Common myeloid progenitor, CD34-positive (primary cell): ENCODE data around the gene MDK.
"Not testable (repeated sequence)": the region's sequence is repeated elsewhere in the genome, so short reads cannot be mapped to it uniquely, and the experiment has no call there.

Source experiments
- CTCF ChIA-PET: fragments of 350-600 bp; sonication (Branson Sonifier 250); formaldehyde crosslinking; loops from one replicate; lab custom pipeline; 2021; ENCODE audit warnings: antibody characterized with exemption; lab: Charles Lee
- POLR2A ChIA-PET: fragments of 350-600 bp; sonication (Branson Sonifier 250); formaldehyde crosslinking; loops from one replicate; lab custom pipeline; 2021; ENCODE audit warnings: antibody characterized with exemption; lab: Charles Lee
- DNase-seq, 3 donors: peaks; one replicate each; pipeline versions ENCODE4 v3.0.0 to v3.0.0-alpha.2; 2013
- H3K27ac ChIP-seq, 2 experiments: 1 replicate in 1 of 2; 2 replicates in 1 of 2; pipeline ENCODE4 v1.7.0; 2013; ENCODE audit warnings: inconsistent platforms in 2 of 2, low read length in 2 of 2, mild to moderate bottlenecking in 2 of 2, low read depth in 1 of 2, moderate library complexity in 1 of 2; ENCODE audit not compliant: severe bottlenecking in 2 of 2, insufficient read depth in 1 of 2, poor library complexity in 1 of 2
- H3K27me3 ChIP-seq, 5 experiments: replicated peaks in 2 of 5; 1 replicate in 3 of 5; 2 replicates in 2 of 5; pipeline versions ENCODE4 v1.6.1 to v1.7.0; 2013; ENCODE audit warnings: low read length in 4 of 5, mild to moderate bottlenecking in 2 of 5, moderate library complexity in 2 of 5, inconsistent platforms in 1 of 5; ENCODE audit not compliant: insufficient read depth in 5 of 5, control insufficient read depth in 4 of 5
- H3K36me3 ChIP-seq, 4 experiments: 1 replicate in 2 of 4; 2 replicates in 2 of 4; pipeline versions ENCODE4 v1.6.1 to v1.7.0; 2013; ENCODE audit warnings: low read length in 3 of 4, control low read depth in 1 of 4, mild to moderate bottlenecking in 1 of 4; ENCODE audit not compliant: control insufficient read depth in 4 of 4, insufficient read depth in 4 of 4
- H3K4me1 ChIP-seq, 4 experiments: 1 replicate in 3 of 4; 2 replicates in 1 of 4; pipeline versions ENCODE4 v1.6.1 to v1.7.1; 2013; ENCODE audit warnings: low read length in 3 of 4, mild to moderate bottlenecking in 3 of 4, control low read depth in 1 of 4, inconsistent platforms in 1 of 4, moderate library complexity in 1 of 4; ENCODE audit not compliant: control insufficient read depth in 4 of 4, insufficient read depth in 4 of 4; ENCODE audit errors: control extremely low read depth in 1 of 4
- H3K4me3 ChIP-seq, 7 experiments: 1 replicate in 4 of 7; 2 replicates in 3 of 7; pipeline versions ENCODE4 v1.5.1 to v1.7.0; 2013; ENCODE audit warnings: mild to moderate bottlenecking in 7 of 7, low read length in 6 of 7, moderate library complexity in 6 of 7, inconsistent platforms in 2 of 7, low read depth in 2 of 7, control low read depth in 1 of 7; ENCODE audit not compliant: insufficient read depth in 4 of 7, control insufficient read depth in 1 of 7; ENCODE audit errors: extremely low read depth in 1 of 7
- H3K9me3 ChIP-seq, 5 experiments: 1 replicate in 4 of 5; 2 replicates in 1 of 5; pipeline versions ENCODE4 v1.6.1 to v1.7.1; 2013; ENCODE audit warnings: low read length in 4 of 5, mild to moderate bottlenecking in 2 of 5, inconsistent platforms in 1 of 5, low read depth in 1 of 5, moderate library complexity in 1 of 5; ENCODE audit not compliant: control insufficient read depth in 4 of 5, insufficient read depth in 2 of 5; ENCODE audit errors: control extremely low read depth in 1 of 5
- WGBS: methylation state at CpG from one replicate; pipeline ENCODE4 v1.1.5; 2013; ENCODE audit not compliant: insufficient coverage; 5-methylcytosine and 5-hydroxymethylcytosine counted together

The MDK gene

DNA sequence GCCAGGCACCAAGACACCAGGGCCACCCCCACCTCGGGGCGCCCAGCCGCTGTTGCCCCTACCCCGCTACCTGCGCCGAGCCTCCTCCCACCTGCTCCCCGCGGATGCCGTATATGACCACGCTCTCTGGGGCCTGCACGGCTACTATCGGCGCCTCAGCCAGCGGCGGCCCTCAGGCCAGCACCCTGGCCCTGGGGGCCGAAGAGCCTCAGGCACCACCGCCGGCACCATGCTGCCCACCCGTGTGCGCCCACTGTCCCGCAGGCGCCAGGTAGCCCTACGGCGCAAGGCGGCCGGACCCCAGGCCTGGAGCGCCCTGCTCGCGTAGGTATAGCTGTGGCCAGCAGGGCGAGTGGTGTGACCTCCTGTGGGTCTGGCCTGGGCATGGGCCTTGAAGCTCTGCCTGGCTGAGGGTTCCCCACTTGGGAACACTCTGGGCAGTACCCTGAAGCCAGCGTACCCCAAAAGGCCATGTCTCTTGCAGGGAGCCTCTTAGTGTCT is 14.8 kb upstream of the MDK start:
- Histone ChIP-seq H3K27me3 (no peaks in the 10 kb centered on the region), H3K4me1 (peaks cover 0 to 48% (median 39%) of the 10 kb centered on the region in 4 experiments), H3K9me3 (no peaks in the 10 kb centered on the region), H3K4me3 (no peak overlapping the region), H3K36me3 (peaks cover 9 to 82% (median 47%) of the 10 kb centered on the region in 4 experiments), H3K27ac (no peak overlapping the region)
- peak in 1 of 3 donors; percentile 39 for DNase-seq
- WGBS: 98% methylated on average over 28 of the region's 31 CpGs
- CTCF ChIA-PET: interaction anchor here (0.7 to 42.2 kb wide), 6 partner anchors 5 to 128 kb away, joined by 3 to 1037 read pairs (median 10); partner anchors contain the start of genes DGKZ and MDK
- POLR2A ChIA-PET: interaction anchor here (1.5 kb wide), 1 partner anchor 10 kb away, joined by 3 read pairs; no protein-coding TSS in a partner anchor

GRCh38 chr11:46367244-46367915 is 14.1 kb upstream of the MDK start:
- POLR2A ChIA-PET: interaction anchor here (1.5 kb wide), 1 partner anchor 11 kb away, joined by 3 read pairs; no protein-coding TSS in a partner anchor

GRCh38 chr11:46367916-46368267 is 13.6 kb upstream of the MDK start:
- no peak for DNase-seq
- Histone ChIP-seq H3K36me3 (peaks cover 15 to 87% (median 56%) of the 10 kb centered on the region in 4 experiments), H3K4me3 (no peak overlapping the region), H3K27ac (no peak overlapping the region), H3K27me3 (no peaks in the 10 kb centered on the region), H3K4me1 (peaks cover 0 to 36% (median 27%) of the 10 kb centered on the region in 4 experiments), H3K9me3 (no peaks in the 10 kb centered on the region)
- CTCF ChIA-PET: interaction anchor here (0.8 to 42.2 kb wide), 6 partner anchors 6 to 164 kb away, joined by 3 to 1037 read pairs (median 8); partner anchors contain the start of genes DGKZ and MDK
- POLR2A ChIA-PET: interaction anchor here (1.3 to 1.5 kb wide), 2 partner anchors 9 to 11 kb away, joined by 3 to 4 read pairs; no protein-coding TSS in a partner anchor
- 83% methylated on average over 11 of the region's 12 CpGs for WGBS

More at GRCh38 chr11:46367244-46367915, 14.1 kb upstream of the MDK start:
- CTCF ChIA-PET: interaction anchor here (0.7 to 42.2 kb wide), 8 partner anchors 6 to 164 kb away, joined by 3 to 1037 read pairs (median 3); partner anchors contain the start of genes DGKZ and MDK
- H3K36me3 ChIP-seq: peaks cover 14 to 87% (median 52%) of the 10 kb centered on the region in 4 experiments
- DNase-seq: peak; percentile 60 to 77 (median 75)
- no peaks in the 10 kb centered on the region for H3K27me3 ChIP-seq
- no peak overlapping the region for H3K27ac ChIP-seq
- 26% methylated on average over 23 of the region's 32 CpGs for whole genome bisulfite sequencing
- H3K4me3 ChIP-seq: no peak overlapping the region
- H3K9me3 ChIP-seq: no peaks in the 10 kb centered on the region
- H3K4me1 ChIP-seq: peaks cover 0 to 41% (median 32%) of the 10 kb centered on the region in 4 experiments

DNA sequence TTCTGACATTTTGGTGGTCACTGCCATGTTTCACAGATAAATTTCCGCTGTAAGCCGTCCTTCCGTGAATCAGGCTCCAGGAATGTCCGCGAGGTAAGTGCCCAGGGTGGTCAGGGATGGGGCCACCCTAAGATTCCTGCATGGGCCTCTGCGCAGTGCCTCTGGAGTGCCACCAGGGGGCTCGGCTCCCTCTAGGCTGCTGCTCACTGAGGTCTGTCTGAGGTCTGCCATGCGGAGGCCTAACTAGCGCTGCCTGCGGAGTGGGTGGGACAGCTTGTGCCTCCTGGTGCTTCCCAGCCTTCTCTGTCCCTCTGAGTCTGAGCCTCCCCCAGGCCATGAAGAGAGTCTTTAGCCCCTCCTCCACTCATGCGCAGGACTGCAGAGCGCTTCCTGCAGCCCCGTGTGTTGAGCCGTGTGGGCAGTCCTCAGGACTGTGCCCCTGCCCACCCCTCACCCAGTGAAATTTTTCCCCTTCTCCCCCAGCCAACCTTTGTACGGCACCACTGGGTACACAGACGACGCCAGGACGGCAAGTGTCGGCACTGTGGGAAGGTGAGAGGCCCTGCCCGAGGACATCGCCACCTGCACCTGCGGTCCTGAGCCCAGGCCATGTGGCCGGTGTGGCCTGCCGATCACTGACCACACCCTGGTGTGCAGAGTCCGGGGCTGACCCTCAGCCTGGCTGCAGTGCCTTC is 11.9 kb upstream of the MDK start:
- Histone ChIP-seq H3K27ac (no peak overlapping the region), H3K4me1 (peaks cover 0 to 19% (median 11%) of the 10 kb centered on the region in 4 experiments), H3K27me3 (no peaks in the 10 kb centered on the region), H3K4me3 (no peak overlapping the region), H3K36me3 (peaks cover 18 to 87% (median 60%) of the 10 kb centered on the region in 4 experiments), H3K9me3 (no peaks in the 10 kb centered on the region)
- ChIA-PET CTCF (interaction anchor here (1.4 to 42.2 kb wide), 5 partner anchors 8 to 159 kb away, joined by 4 to 1037 read pairs (median 7); partner anchors contain the start of genes DGKZ and MDK), POLR2A (interaction anchor here (1.0 kb wide), 1 partner anchor 18 kb away, joined by 3 read pairs; no protein-coding TSS in a partner anchor)
- DNase-seq: peak; percentile 63 to 75 (median 74)
- WGBS: 85% methylated on average over 22 of the region's 25 CpGs

DNA sequence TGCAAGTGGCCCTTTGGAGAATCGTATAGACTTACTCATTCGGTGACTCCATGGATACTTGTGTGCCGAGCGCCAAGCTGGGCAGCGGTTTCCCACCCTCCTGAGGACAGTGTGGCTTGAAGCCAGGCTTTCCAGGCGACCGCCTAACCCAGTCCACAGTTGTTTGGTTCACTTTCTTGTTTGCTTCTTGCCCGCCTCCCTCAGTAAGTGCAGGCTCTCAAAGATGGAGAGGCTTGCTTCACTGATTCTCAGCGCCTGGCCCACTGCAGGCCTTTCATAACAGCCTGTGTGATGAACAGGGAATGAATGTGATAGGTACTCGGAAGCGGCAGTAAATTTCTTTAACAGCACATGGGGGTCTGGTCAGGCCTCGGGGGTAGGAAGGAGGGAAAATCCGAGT is 11.2 kb upstream of the MDK start:
- ChIA-PET POLR2A (no interaction called here), CTCF (interaction anchor here (1.4 to 40.1 kb wide), 3 partner anchors 22 to 158 kb away, joined by 4 to 1037 read pairs (median 7); partner anchors contain the start of gene DGKZ)
- Histone ChIP-seq H3K4me1 (peaks cover 0 to 14% (median 10%) of the 10 kb centered on the region in 4 experiments), H3K27me3 (no peaks in the 10 kb centered on the region), H3K27ac (no peak overlapping the region), H3K9me3 (no peaks in the 10 kb centered on the region), H3K36me3 (peaks cover 20 to 87% (median 58%) of the 10 kb centered on the region in 4 experiments), H3K4me3 (no peak overlapping the region)
- no peak for DNase-seq
- WGBS: 100% methylated on average over 9 of the region's 13 CpGs

DNA sequence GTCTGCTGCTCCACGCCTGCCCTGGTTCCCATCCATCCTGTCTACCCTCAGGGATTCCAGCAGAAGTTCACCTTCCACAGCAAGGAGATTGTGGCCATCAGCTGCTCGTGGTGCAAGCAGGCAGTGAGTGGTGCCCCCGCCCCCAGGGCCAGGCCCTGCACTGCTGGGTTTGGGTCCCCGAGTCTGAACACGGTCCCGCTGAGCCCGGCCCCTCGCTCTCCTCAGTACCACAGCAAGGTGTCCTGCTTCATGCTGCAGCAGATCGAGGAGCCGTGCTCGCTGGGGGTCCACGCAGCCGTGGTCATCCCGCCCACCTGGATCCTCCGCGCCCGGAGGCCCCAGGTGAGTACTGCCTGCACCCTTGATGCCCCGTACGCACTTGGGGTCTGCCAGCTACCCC is 10.2 kb upstream of the MDK start:
- H3K36me3 ChIP-seq: peaks cover 20 to 87% (median 62%) of the 10 kb centered on the region in 4 experiments

More for the DNA sequence above, 10.2 kb upstream of the MDK start:
- DNase-seq, POLR2A ChIA-PET, H3K4me3 ChIP-seq, H3K27me3 ChIP-seq, H3K27ac ChIP-seq, H3K9me3 ChIP-seq: not testable (repeated sequence)
- peaks cover 0 to 11% (median 9%) of the 10 kb centered on the region in 4 experiments for H3K4me1 ChIP-seq
- CTCF ChIA-PET: interaction anchor here (40.1 kb wide), 1 partner anchor 23 kb away, joined by 1037 read pairs; the partner anchor contains the start of gene DGKZ
- WGBS: 92% methylated on average over 19 of the region's 19 CpGs
